ENCODE data around the gene IGSF11.

The IGSF11 gene

GRCh38 chr3:118960876-118961450 lies 73.7 kb downstream of the IGSF11 start:
- H3K4me1 ChIP-seq (ENCODE audit: control insufficient read depth in 1 of 2, insufficient read depth in 1 of 2, low read depth in 1 of 2, low read length in 1 of 2), result no peaks in the 10 kb centered on the region
- H3K9me3 ChIP-seq, result no peaks in the 10 kb centered on the region
- no peak for TF ChIP-seq CTCF (IDR thresholded peaks at IDR 0.05)
- H3K27ac ChIP-seq, result no peak overlapping the region
- no peaks in the 10 kb centered on the region for H3K36me3 ChIP-seq
- no peaks in the 10 kb centered on the region for H3K27me3 ChIP-seq
- H3K4me3 ChIP-seq (ENCODE audit: low read depth in 1 of 2, low read length in 1 of 2), result no peak overlapping the region

- H3K27ac ChIP-seq, result no peak overlapping the region
- TF ChIP-seq CTCF (IDR thresholded peaks at IDR 0.05), result no peak
- H3K4me3 ChIP-seq (ENCODE audit: low read depth in 1 of 2, low read length in 1 of 2), result no peak overlapping the region
- H3K4me1 ChIP-seq (ENCODE audit: control insufficient read depth in 1 of 2, insufficient read depth in 1 of 2, low read depth in 1 of 2, low read length in 1 of 2), result no peaks in the 10 kb centered on the region
- H3K36me3 ChIP-seq, result no peaks in the 10 kb centered on the region
- no peaks in the 10 kb centered on the region for H3K9me3 ChIP-seq
- no peaks in the 10 kb centered on the region for H3K27me3 ChIP-seq
Measured at GRCh38 chr3:118955914-118956556, 78.6 kb downstream of the IGSF11 start.

GRCh38 chr3:118951089-118951488 lies 83.6 kb downstream of the IGSF11 start:
- no peak for TF ChIP-seq CTCF (IDR thresholded peaks at IDR 0.05)
- Histone ChIP-seq H3K9me3 (no peaks in the 10 kb centered on the region), H3K36me3 (no peaks in the 10 kb centered on the region), H3K4me3 (ENCODE audit: low read depth in 1 of 2, low read length in 1 of 2) (no peak overlapping the region), H3K27me3 (no peaks in the 10 kb centered on the region), H3K27ac (no peak overlapping the region), H3K4me1 (ENCODE audit: control insufficient read depth in 1 of 2, insufficient read depth in 1 of 2, low read depth in 1 of 2, low read length in 1 of 2) (no peaks in the 10 kb centered on the region)

- no peak for TF ChIP-seq CTCF (IDR thresholded peaks at IDR 0.05)
- H3K4me1 ChIP-seq (ENCODE audit: control insufficient read depth in 1 of 2, insufficient read depth in 1 of 2, low read depth in 1 of 2, low read length in 1 of 2), result no peaks in the 10 kb centered on the region
- no peaks in the 10 kb centered on the region for H3K36me3 ChIP-seq
- no peak overlapping the region for H3K27ac ChIP-seq
- H3K4me3 ChIP-seq (ENCODE audit: low read depth in 1 of 2, low read length in 1 of 2), result no peak overlapping the region
- H3K9me3 ChIP-seq, result no peaks in the 10 kb centered on the region
- H3K27me3 ChIP-seq, result no peaks in the 10 kb centered on the region
Measured at GRCh38 chr3:118949113-118949760, 85.4 kb downstream of the IGSF11 start.

- H3K4me3 ChIP-seq (ENCODE audit: low read depth in 1 of 2, low read length in 1 of 2), result no peak overlapping the region
- H3K27me3 ChIP-seq, result no peaks in the 10 kb centered on the region
- H3K4me1 ChIP-seq (ENCODE audit: control insufficient read depth in 1 of 2, insufficient read depth in 1 of 2, low read depth in 1 of 2, low read length in 1 of 2), result no peaks in the 10 kb centered on the region
- H3K9me3 ChIP-seq, result no peaks in the 10 kb centered on the region
- TF ChIP-seq CTCF (IDR thresholded peaks at IDR 0.05), result no peak
- no peak overlapping the region for H3K27ac ChIP-seq
- no peaks in the 10 kb centered on the region for H3K36me3 ChIP-seq
Measured at GRCh38 chr3:118948146-118948545, 86.5 kb downstream of the IGSF11 start.

All from neutrophil (primary cell).